Keratinocyte (primary cell): ENCODE measurements around the gene IMPACT. TPM values are rescaled to one million over a fixed set of nuclear protein-coding genes. Genes with fewer than 3 reads are reported as not detected.

Source experiments
- DNase-seq: peaks from one replicate; pipeline ENCODE4 v3.0.0-alpha.2; 2011; ENCODE audit warnings: low read depth, missing footprints, low spot score
- FAIRE-seq: peaks from 2 replicates; lab custom pipeline; 2011; peaks lifted over from hg19 to GRCh38; lab: Jason Lieb, UNC
- H2AFZ ChIP-seq: 2 replicates; pipeline ENCODE4 v1.6.0; 2012; ENCODE audit warnings: low read length, control low read depth, inconsistent platforms; ENCODE audit not compliant: control insufficient read depth
- H3K27ac ChIP-seq: 2 replicates; pipeline ENCODE4 v1.5.1; 2011; ENCODE audit warnings: low read length; ENCODE audit not compliant: control insufficient read depth, insufficient read depth
- H3K27me3 ChIP-seq: 3 replicates; pipeline ENCODE4 v1.6.0; 2011; ENCODE audit warnings: low read length; ENCODE audit not compliant: control insufficient read depth, insufficient read depth; ENCODE audit errors: extremely low read depth
- H3K36me3 ChIP-seq, 2 experiments: 2 replicates in 1 of 2; 3 replicates in 1 of 2; pipeline ENCODE4 v1.5.1; 2011; ENCODE audit warnings: low read length in 2 of 2, mild to moderate bottlenecking in 1 of 2; ENCODE audit not compliant: control insufficient read depth in 2 of 2, insufficient read depth in 2 of 2; ENCODE audit errors: extremely low read depth in 1 of 2
- H3K4me1 ChIP-seq: 3 replicates; pipeline ENCODE4 v1.5.1; 2011; ENCODE audit warnings: low read length; ENCODE audit not compliant: control insufficient read depth, insufficient read depth; ENCODE audit errors: extremely low read depth
- H3K4me2 ChIP-seq: 3 replicates; pipeline ENCODE4 v1.6.0; 2011; ENCODE audit warnings: low read depth, low read length; ENCODE audit not compliant: control insufficient read depth, insufficient read depth; ENCODE audit errors: extremely low read depth
- H3K4me3 ChIP-seq, 3 experiments: fragments of 200-600 bp in 1 of 3; sonication (generic) in 1 of 3; 2 replicates in 2 of 3; 3 replicates in 1 of 3; pipeline ENCODE4 v1.5.1; 2011 to 2016; ENCODE audit warnings: low read length in 3 of 3, mild to moderate bottlenecking in 3 of 3, control low read depth in 2 of 3, inconsistent platforms in 1 of 3, low read depth in 1 of 3, mixed read lengths in 1 of 3, mixed run types in 1 of 3, moderate library complexity in 1 of 3; ENCODE audit not compliant: control insufficient read depth in 2 of 3, insufficient read depth in 2 of 3; ENCODE audit errors: extremely low read depth in 1 of 3
- H3K79me2 ChIP-seq: 2 replicates; pipeline ENCODE4 v1.6.0; 2012; ENCODE audit warnings: low read length; ENCODE audit not compliant: control insufficient read depth, insufficient read depth
- H3K9ac ChIP-seq: 3 replicates; pipeline ENCODE4 v1.6.0; 2011; ENCODE audit warnings: low read length; ENCODE audit not compliant: control insufficient read depth, insufficient read depth; ENCODE audit errors: extremely low read depth
- H3K9me1 ChIP-seq: 3 replicates; pipeline ENCODE4 v1.6.0; 2011; ENCODE audit warnings: low read length; ENCODE audit not compliant: control insufficient read depth, insufficient read depth; ENCODE audit errors: extremely low read depth
- H3K9me3 ChIP-seq: 2 replicates; pipeline ENCODE4 v1.5.1; 2012; ENCODE audit warnings: low read depth, low read length; ENCODE audit not compliant: control insufficient read depth
- H4K20me1 ChIP-seq: 3 replicates; pipeline ENCODE4 v1.6.0; 2011; ENCODE audit warnings: low read length; ENCODE audit not compliant: control insufficient read depth, insufficient read depth; ENCODE audit errors: extremely low read depth
- CTCF ChIP-seq, 3 experiments: IDR thresholded peaks in 1 of 3; conservative IDR thresholded peaks in 1 of 3; optimal IDR thresholded peaks in 1 of 3; 2 replicates in 2 of 3; 3 replicates in 1 of 3; pipeline versions ENCODE3 to v1.5.1; 2011; ENCODE audit warnings: low read length in 3 of 3, mild to moderate bottlenecking in 3 of 3, moderate library complexity in 2 of 3, control low read depth in 1 of 3, inconsistent platforms in 1 of 3; ENCODE audit not compliant: insufficient read depth in 2 of 3; ENCODE audit errors: extremely low read depth in 1 of 3
- EZH2 ChIP-seq: IDR thresholded peaks from one replicate; pipeline ENCODE4 v1.6.1; 2012; ENCODE audit warnings: inconsistent platforms, mild to moderate bottlenecking, low read length, moderate library complexity
- dilution Hi-C: fragments of 300-500 bp; cut with MboI; formaldehyde crosslinking; loops from one replicate; pipeline ENCODE4 v1.7.0; 2020; ENCODE audit warnings: low sequenced_read_pairs; ENCODE audit not compliant: extremely low pct_ligation_motif_present
- polyA plus RNA-seq, 5 experiments: library from polyadenylated mRNA; depleted of rRNA in 3 of 5; stranded (reverse) in 3 of 5; stranded (forward) in 1 of 5; unstranded in 1 of 5; fragments of >200 nt; gene quantifications; 1 replicate in 1 of 5; 2 replicates in 3 of 5; 3 replicates in 1 of 5; pipeline versions ENCODE4 v1.2.1 to v1.2.3, GENCODE V29; 2011 to 2012; ENCODE audit warnings: missing spikeins in 2 of 5, low read depth in 1 of 5, low replicate concordance in 1 of 5

The IMPACT gene
- polyA plus RNA-seq, 1 donor (not counting 4 experiments of a cell fraction or from before 2014, with no cell fraction given): 35.3 TPM

GRCh38 chr18:24386681-24387080, 39.8 kb upstream of the IMPACT start:
- Histone ChIP-seq H2AFZ (no peak overlapping the region), H3K9me1 (no peaks in the 10 kb centered on the region), H3K27me3 (no peaks in the 10 kb centered on the region), H3K36me3 (no peaks in the 10 kb centered on the region), H3K9ac (no peak overlapping the region), H3K4me3 (no peak overlapping the region), H3K27ac (no peak overlapping the region), H3K4me1 (no peaks in the 10 kb centered on the region), H3K79me2 (no peaks in the 10 kb centered on the region), H3K4me2 (no peak overlapping the region), H3K9me3 (no peaks in the 10 kb centered on the region), H4K20me1 (no peaks in the 10 kb centered on the region)
- FAIRE-seq: no peak
- no peak for DNase-seq
- dilution Hi-C loops: no loop called here
- TF ChIP-seq CTCF (optimal IDR thresholded peaks at IDR 0.05 in 1 of 3, IDR thresholded peaks at IDR 0.05 in 1 of 3, conservative IDR thresholded peaks at IDR 0.05 in 1 of 3; ENCODE audit: extremely low read depth in 1 of 3, insufficient read depth in 2 of 3, low read length in 3 of 3) (no peak), EZH2 (no peak)

- TF ChIP-seq EZH2 (no peak), CTCF (optimal IDR thresholded peaks at IDR 0.05 in 1 of 3, IDR thresholded peaks at IDR 0.05 in 1 of 3, conservative IDR thresholded peaks at IDR 0.05 in 1 of 3; ENCODE audit: extremely low read depth in 1 of 3, insufficient read depth in 2 of 3, low read length in 3 of 3) (no peak)
- dilution Hi-C loops: no loop called here
- Histone ChIP-seq H3K36me3 (no peaks in the 10 kb centered on the region), H3K9ac (no peak overlapping the region), H2AFZ (no peak overlapping the region), H3K27me3 (no peaks in the 10 kb centered on the region), H3K27ac (no peak overlapping the region), H3K79me2 (no peaks in the 10 kb centered on the region), H3K4me1 (no peaks in the 10 kb centered on the region), H3K4me2 (no peak overlapping the region), H4K20me1 (no peaks in the 10 kb centered on the region), H3K9me3 (no peaks in the 10 kb centered on the region), H3K9me1 (no peaks in the 10 kb centered on the region), H3K4me3 (no peak overlapping the region)
- no peak for FAIRE-seq
- DNase-seq: no peak
Measured at GRCh38 chr18:24388957-24389356, 37.5 kb upstream of the IMPACT start.
